GM12873 (cell line): ENCODE measurements around the gene SPINK7.

Source experiments
- CTCF ChIP-seq: IDR thresholded peaks from 2 replicates; pipeline ENCODE4 v1.5.1; 2012; ENCODE audit warnings: low read depth, mild to moderate bottlenecking, moderate library complexity, low read length, control low read depth; ENCODE audit not compliant: insufficient read depth; ENCODE audit errors: missing control alignments

Gene SPINK7

GRCh38 chr5:148312153-148312552 is at the start of gene SPINK7:
SPINK7 (plus strand) TSS chr5:148312423; CDS start chr5:148312484, 61 bp downstream.
- no peak for TF ChIP-seq CTCF

- TF ChIP-seq CTCF: no peak
Observed at GRCh38 chr5:148267962-148268361, 44.3 kb upstream of the SPINK7 start.

GRCh38 chr5:148268566-148268965 is 43.7 kb upstream of the SPINK7 start, which contains the start of gene SPINK13:
SPINK13 (plus strand) TSS chr5:148268794; CDS start chr5:148270073, 1,279 bp downstream.
- TF ChIP-seq CTCF: no peak

- peak; percentile 34 for TF ChIP-seq CTCF
Observed at GRCh38 chr5:148290271-148291195, 21.7 kb upstream of the SPINK7 start.

- TF ChIP-seq CTCF: no peak
Observed at GRCh38 chr5:148297731-148298130, 14.5 kb upstream of the SPINK7 start.

- TF ChIP-seq CTCF: no peak
Observed at GRCh38 chr5:148306446-148306845, 5.8 kb upstream of the SPINK7 start.

GRCh38 chr5:148309019-148309418 is 3.2 kb upstream of the SPINK7 start:
- no peak for TF ChIP-seq CTCF
